Activated naive CD4-positive, alpha-beta T cell treated with anti-CD3 and anti-CD28 coated beads, Interleukin-2, amount 50 U/mL, for 24 hours (primary cell): Measurements from ENCODE around the gene AMPH.

ENCODE experiments used
- H3K27ac Mint-ChIP-seq: one replicate; pipeline ENCODE4 v1.8.0; 2021; ENCODE audit warnings: mild to moderate bottlenecking, mixed read lengths
- H3K27me3 Mint-ChIP-seq: one replicate; pipeline ENCODE4 v1.8.0; 2021; ENCODE audit warnings: mixed read lengths
- H3K36me3 Mint-ChIP-seq: one replicate; pipeline ENCODE4 v1.8.0; 2021; ENCODE audit warnings: mixed read lengths
- H3K4me1 Mint-ChIP-seq: one replicate; pipeline ENCODE4 v1.8.0; 2021; ENCODE audit warnings: mixed read lengths
- H3K4me3 Mint-ChIP-seq: one replicate; pipeline ENCODE4 v1.8.0; 2021; ENCODE audit warnings: mild to moderate bottlenecking, mixed read lengths
- H3K9me3 Mint-ChIP-seq: one replicate; pipeline ENCODE4 v1.8.0; 2021; ENCODE audit warnings: mixed read lengths

AMPH gene

DNA sequence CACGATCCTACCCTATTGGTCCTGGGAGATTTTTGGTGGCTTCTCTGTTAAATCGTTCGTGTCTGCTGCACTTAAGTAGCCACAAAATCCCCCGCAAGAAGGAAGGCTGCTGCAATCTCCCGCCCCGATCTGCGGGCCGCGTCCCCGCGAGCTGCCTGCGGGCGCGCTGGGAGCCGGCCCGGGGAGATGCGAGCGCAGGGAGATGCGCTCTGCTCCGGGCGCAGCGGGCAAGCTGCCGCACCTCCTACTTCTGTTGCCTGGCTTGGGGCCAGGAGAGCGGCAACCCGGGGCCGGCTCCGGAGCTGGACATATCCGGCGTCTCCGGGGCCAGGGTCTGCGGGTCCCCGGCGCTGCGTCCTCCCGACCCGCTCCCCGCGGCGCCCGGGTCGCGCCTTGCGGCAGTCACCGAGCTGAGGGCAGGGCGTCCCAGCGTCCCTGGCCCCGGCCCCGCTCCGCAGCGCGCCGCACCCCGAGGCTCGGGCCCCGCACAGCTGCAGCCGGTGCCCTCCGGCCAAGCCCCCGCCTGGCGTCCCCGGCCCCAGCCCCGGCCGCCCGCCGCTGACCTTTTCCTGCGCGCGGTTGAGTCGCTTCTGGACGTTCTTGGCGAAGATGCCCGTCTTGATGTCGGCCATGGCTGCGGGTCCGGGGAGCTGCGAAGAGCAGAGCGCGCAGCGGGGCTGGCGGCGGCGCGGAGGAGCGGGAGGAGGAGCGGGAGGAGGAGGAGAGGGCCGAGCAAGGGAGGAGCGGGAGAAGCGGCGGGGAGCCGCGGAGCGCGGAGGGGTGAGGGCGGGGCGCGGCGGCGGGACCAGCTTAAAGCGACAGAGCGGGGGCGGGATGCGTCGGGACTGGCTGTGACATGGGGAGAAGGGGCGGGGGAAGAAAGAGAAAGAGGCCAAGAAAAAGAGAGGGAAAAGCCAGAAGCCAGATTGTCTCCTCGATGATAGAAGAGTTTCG lies at the start of gene AMPH:
Gene AMPH, minus strand, starts transcription at position 654 of the 954 bp plus-strand sequence. Its CDS starts 22 bp downstream, at position 632.
- Mint-ChIP-seq H3K4me1 (peaks cover 18% of the 10 kb centered on the region), H3K27me3 (peaks cover 46% of the 10 kb centered on the region), H3K27ac (no peak within 1 kb of the TSS), H3K36me3 (no peaks in the 10 kb centered on the region), H3K4me3 (peak within 1 kb of the TSS; percentile 74), H3K9me3 (no peaks in the 10 kb centered on the region)

- Mint-ChIP-seq H3K36me3 (no peaks in the 10 kb centered on the region), H3K4me1 (no peaks in the 10 kb centered on the region), H3K9me3 (no peaks in the 10 kb centered on the region), H3K27ac (no peak overlapping the region), H3K4me3 (no peak overlapping the region), H3K27me3 (no peaks in the 10 kb centered on the region)
Measured at GRCh38 chr7:38679419-38679818, 48.2 kb upstream of the AMPH start.

- H3K36me3 Mint-ChIP-seq: no peaks in the 10 kb centered on the region
- no peak overlapping the region for H3K27ac Mint-ChIP-seq
- H3K27me3 Mint-ChIP-seq: no peaks in the 10 kb centered on the region
- H3K4me1 Mint-ChIP-seq: no peaks in the 10 kb centered on the region
- H3K9me3 Mint-ChIP-seq: no peaks in the 10 kb centered on the region
- H3K4me3 Mint-ChIP-seq: no peak overlapping the region
Measured at GRCh38 chr7:38678698-38679054, 47.5 kb upstream of the AMPH start.

DNA sequence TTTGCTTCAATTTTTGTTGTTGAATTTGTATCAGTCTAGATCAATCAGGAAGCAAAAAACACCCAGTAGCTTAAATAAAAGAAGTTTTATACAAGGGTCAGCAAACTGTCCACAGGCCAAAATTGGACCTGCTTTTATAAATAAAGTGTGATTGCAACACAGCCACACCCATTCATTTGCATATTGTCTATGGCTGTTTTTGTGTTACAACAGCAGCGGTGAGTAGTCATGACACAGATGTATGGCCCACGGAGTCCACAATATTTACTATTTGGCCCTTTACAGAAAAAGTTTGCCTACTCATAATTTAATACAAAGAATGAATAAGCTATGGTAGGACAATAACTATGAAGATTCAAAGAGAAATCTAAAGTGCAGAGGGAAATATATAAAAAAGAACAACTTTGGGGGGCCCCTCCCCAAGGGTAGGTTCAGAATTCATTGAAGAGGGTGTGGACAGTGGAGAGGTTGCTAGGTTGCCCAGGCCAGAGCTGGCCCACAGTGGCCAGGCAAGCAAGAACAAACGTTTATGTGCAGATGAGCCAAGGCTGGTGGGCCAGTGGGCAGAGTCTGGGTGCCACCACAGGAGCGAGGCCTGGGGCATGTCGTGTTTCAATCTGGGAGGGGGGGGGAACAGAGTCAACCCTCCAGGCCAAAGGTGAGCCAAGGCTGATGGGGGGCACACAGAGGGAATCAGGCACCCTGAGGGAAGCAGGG lies 47.0 kb upstream of the AMPH start:
- no peaks in the 10 kb centered on the region for H3K4me1 Mint-ChIP-seq
- H3K9me3 Mint-ChIP-seq: no peaks in the 10 kb centered on the region
- no peak overlapping the region for H3K4me3 Mint-ChIP-seq
- no peak overlapping the region for H3K27ac Mint-ChIP-seq
- H3K27me3 Mint-ChIP-seq: no peaks in the 10 kb centered on the region
- no peaks in the 10 kb centered on the region for H3K36me3 Mint-ChIP-seq

- Mint-ChIP-seq H3K27ac (no peak overlapping the region), H3K27me3 (no peaks in the 10 kb centered on the region), H3K36me3 (no peaks in the 10 kb centered on the region), H3K4me3 (no peak overlapping the region), H3K9me3 (no peaks in the 10 kb centered on the region), H3K4me1 (no peaks in the 10 kb centered on the region)
Measured at GRCh38 chr7:38675494-38676106, 44.4 kb upstream of the AMPH start.

GRCh38 chr7:38674513-38674912 lies 43.3 kb upstream of the AMPH start:
- Mint-ChIP-seq H3K27ac (no peak overlapping the region), H3K4me3 (no peak overlapping the region), H3K9me3 (no peaks in the 10 kb centered on the region), H3K36me3 (no peaks in the 10 kb centered on the region), H3K27me3 (peaks cover 5% of the 10 kb centered on the region), H3K4me1 (no peaks in the 10 kb centered on the region)

DNA sequence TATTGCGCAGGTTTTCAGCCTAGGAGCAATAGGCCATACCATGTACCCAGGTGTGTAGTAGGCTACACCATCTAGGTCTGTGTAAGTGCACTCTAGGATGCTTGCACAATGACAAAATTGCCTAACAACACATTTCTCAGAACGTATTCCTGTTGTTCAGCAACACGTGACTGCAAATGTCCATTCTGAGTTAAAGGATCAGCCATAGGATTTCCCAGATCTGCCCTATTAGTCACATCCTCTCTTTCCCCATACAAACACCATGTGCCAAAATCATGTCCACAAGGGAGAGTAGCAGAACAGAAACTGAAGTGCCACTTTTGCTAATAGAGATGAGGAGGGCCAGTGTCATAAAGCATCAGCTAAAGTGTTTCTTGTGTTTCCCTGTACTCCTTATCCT lies 42.6 kb upstream of the AMPH start:
- no peak overlapping the region for H3K4me3 Mint-ChIP-seq
- H3K27ac Mint-ChIP-seq: no peak overlapping the region
- H3K27me3 Mint-ChIP-seq: peaks cover 5% of the 10 kb centered on the region
- no peaks in the 10 kb centered on the region for H3K4me1 Mint-ChIP-seq
- H3K9me3 Mint-ChIP-seq: no peaks in the 10 kb centered on the region
- H3K36me3 Mint-ChIP-seq: no peaks in the 10 kb centered on the region

DNA sequence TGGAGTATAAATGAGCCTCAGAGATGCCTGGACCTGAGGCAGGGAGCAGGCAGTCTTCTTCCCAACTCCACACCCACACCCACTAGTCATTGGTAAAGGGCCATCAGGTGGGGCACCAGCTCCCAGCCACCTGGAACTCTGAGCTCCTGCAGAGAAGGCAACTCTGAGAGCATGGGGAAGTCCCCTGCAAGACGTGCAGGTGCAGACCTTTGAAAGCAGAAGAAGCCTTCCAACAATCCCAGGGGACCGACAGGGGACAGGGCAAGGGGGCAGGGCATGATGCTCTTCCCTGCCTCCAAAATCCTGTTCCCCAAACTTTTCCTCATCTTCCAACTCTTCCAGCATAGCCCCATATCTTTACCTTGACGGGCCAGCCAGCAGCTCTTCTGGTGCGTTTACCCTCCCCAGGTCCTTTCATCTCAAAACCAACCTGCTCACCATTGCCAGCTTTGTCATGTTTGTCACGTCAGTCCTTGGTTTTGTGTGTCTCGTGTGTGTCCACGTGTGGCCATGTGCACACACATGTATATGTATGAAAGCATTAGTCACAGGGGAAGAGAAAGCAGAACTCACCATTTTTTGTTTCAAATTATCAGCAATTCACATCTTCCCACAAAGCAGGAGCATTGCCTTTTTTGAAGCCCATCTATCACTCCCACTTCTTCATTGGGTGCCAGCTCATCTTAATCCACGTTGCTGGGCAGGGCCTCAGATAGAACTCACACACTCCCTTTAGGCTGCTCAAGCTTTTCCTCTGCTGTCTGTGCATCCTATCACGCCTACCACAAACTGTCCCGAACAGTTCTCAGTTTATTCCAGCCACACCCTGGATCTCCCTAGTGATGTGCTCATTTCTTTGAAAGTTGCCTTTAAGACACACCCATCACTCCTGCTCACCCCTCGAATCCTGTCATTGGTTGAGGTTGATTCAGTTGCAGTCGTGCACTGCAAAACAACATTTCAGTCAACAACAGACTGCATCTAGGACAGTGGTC lies 41.0 kb upstream of the AMPH start:
- H3K4me3 Mint-ChIP-seq: no peak overlapping the region
- peaks cover 5% of the 10 kb centered on the region for H3K27me3 Mint-ChIP-seq
- no peak overlapping the region for H3K27ac Mint-ChIP-seq
- H3K4me1 Mint-ChIP-seq: no peaks in the 10 kb centered on the region
- H3K9me3 Mint-ChIP-seq: no peaks in the 10 kb centered on the region
- no peaks in the 10 kb centered on the region for H3K36me3 Mint-ChIP-seq

DNA sequence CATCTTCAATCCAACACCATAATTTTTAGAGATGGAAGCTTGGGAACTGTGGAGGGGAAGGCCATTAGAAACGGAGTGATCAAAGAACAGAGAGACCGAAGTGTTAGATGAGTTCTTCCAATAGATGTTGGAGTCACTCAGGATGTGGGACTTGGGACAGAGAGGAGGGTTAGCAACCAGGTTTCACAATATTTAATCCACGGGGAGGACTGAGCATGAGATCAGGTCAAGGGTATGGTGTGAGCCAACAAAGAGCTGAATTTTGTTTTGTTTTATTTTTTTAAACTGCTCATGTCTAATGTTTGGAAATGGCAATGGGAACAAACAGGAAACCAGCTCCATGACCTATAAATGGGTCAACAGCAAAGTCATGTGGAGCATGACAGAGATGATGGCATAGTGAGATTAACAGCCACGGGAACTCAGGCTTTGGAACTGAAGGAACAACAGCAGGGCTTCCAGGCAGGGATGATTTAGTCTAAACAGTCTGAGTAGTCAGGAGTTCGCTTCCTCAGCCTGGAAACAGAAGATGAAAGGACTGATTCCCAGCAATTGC lies 38.9 kb upstream of the AMPH start:
- Mint-ChIP-seq H3K4me3 (no peak overlapping the region), H3K36me3 (no peaks in the 10 kb centered on the region), H3K4me1 (no peaks in the 10 kb centered on the region), H3K27me3 (peaks cover 5% of the 10 kb centered on the region), H3K9me3 (no peaks in the 10 kb centered on the region), H3K27ac (no peak overlapping the region)

- H3K27me3 Mint-ChIP-seq: peaks cover 17% of the 10 kb centered on the region
- H3K4me1 Mint-ChIP-seq: no peaks in the 10 kb centered on the region
- H3K4me3 Mint-ChIP-seq: no peak overlapping the region
- H3K27ac Mint-ChIP-seq: no peak overlapping the region
- H3K9me3 Mint-ChIP-seq: no peaks in the 10 kb centered on the region
- no peaks in the 10 kb centered on the region for H3K36me3 Mint-ChIP-seq
Measured at GRCh38 chr7:38664972-38665371, 33.8 kb upstream of the AMPH start.

- peaks cover 18% of the 10 kb centered on the region for H3K27me3 Mint-ChIP-seq
- H3K4me3 Mint-ChIP-seq: no peak overlapping the region
- no peak overlapping the region for H3K27ac Mint-ChIP-seq
Measured at GRCh38 chr7:38660427-38661099, 29.4 kb upstream of the AMPH start.

DNA sequence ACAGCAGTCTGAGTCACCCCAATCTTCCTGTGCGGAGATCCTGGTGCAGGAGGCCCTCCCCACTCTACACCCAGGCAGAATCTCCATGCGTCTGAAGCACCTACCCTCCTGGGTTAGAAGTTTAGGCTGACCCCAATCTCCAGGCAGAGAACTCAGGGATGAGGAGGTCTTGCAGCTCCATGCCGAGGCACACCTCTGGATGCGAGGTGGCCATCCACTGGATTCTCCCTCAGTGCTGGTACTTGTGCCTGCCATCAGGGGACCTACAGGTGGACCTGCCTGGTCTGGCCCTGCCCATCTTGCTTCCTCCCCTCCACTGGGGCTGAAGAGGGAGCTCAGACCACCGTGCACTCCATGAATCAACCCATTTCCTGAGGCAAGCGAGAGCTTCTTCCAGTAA lies 28.8 kb upstream of the AMPH start:
- Mint-ChIP-seq H3K9me3 (no peaks in the 10 kb centered on the region), H3K4me1 (no peaks in the 10 kb centered on the region), H3K27me3 (peaks cover 18% of the 10 kb centered on the region), H3K27ac (no peak overlapping the region), H3K36me3 (no peaks in the 10 kb centered on the region), H3K4me3 (no peak overlapping the region)

More at GRCh38 chr7:38660427-38661099, 29.4 kb upstream of the AMPH start:
- Mint-ChIP-seq H3K4me1 (no peaks in the 10 kb centered on the region), H3K36me3 (no peaks in the 10 kb centered on the region), H3K9me3 (no peaks in the 10 kb centered on the region)

DNA sequence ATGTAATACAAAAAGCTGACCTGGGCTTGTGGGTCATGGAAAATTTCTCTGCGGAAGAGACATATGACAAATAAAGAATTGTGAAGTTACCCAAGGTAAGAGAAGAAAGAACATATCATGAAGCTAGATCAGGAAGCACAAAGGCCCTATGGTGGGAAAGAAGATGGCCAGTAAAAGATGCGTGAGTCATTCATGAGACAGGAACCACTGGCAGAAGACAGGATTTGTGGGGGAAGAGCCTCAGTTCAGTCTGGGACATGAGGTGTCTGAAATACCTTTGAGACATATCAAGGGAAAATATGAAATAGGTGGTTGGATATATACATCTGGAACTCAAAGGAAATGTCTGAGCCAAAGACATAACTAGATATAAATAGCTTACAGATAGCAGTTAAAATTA lies 27.7 kb upstream of the AMPH start:
- Mint-ChIP-seq H3K27ac (no peak overlapping the region), H3K4me1 (no peaks in the 10 kb centered on the region), H3K4me3 (no peak overlapping the region), H3K9me3 (no peaks in the 10 kb centered on the region), H3K36me3 (no peaks in the 10 kb centered on the region), H3K27me3 (peaks cover 17% of the 10 kb centered on the region)

DNA sequence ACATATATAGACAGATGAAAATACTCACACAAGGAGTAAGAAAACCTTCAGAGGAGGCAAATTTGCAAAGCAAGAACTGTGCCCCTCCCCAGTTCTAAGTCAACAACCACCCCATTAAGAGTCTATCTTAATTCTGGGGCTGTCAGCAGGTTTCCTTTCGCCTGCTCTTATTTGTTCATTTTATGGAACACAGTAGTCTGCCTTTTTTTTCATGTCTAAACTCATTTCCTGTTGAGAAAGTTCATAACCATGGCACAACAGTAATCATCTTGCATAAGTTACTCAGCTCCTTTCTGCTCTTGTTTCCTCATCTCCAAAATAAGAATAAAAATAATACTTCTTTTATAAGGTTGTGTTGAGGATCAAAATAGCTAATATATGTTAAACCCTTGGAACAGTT lies 25.8 kb upstream of the AMPH start:
- Mint-ChIP-seq H3K4me1 (no peaks in the 10 kb centered on the region), H3K9me3 (no peaks in the 10 kb centered on the region), H3K27me3 (peaks cover 15% of the 10 kb centered on the region), H3K27ac (no peak overlapping the region), H3K36me3 (no peaks in the 10 kb centered on the region), H3K4me3 (no peak overlapping the region)
